ENCODE results near the gene TBX20.
"Not testable (repeated sequence)": the region's sequence is repeated elsewhere in the genome, so short reads cannot be mapped to it uniquely, and the experiment has no call there.

GRCh38 chr7:35161059-35161740 lies 92.7 kb downstream of the TBX20 start:
- not testable (repeated sequence) for TF ChIP-seq CTCF (conservative IDR thresholded peaks at IDR 0.05 in 1 of 2, IDR thresholded peaks at IDR 0.05 in 1 of 2; ENCODE audit: extremely low read depth in 1 of 2, insufficient read depth in 1 of 2, low read depth in 1 of 2, low read length in 2 of 2); EZH2 (IDR thresholded peaks at IDR 0.05; ENCODE audit: borderline replicate concordance, low read length)

Data from mammary epithelial cell (primary cell).